HEK293 (cell line): ENCODE measurements around the gene STUB1.

Experiments used
- CTCF ChIA-PET: fragments of 350-600 bp; formaldehyde crosslinking; extraction: SDS; loops from one replicate; lab custom pipeline; 2021; ENCODE audit warnings: antibody characterized with exemption; lab: Yijun Ruan, JAX
- POLR2A ChIA-PET: fragments of 300-600 bp; formaldehyde crosslinking; extraction: SDS; loops from one replicate; lab custom pipeline; 2020; ENCODE audit warnings: antibody characterized with exemption, inconsistent platforms; lab: Yijun Ruan, JAX
- H3K27ac ChIP-seq: fragments of 200-500 bp; sonication (Bioruptor generic); 2 replicates; pipeline ENCODE4 v1.5.1; 2014; ENCODE audit warnings: low read depth, low read length, control low read depth, inconsistent platforms; ENCODE audit errors: extremely low read depth
- H3K36me3 ChIP-seq, 2 experiments: fragments of 200-500 bp in 1 of 2; sonication (Bioruptor generic) in 1 of 2; 1 replicate in 1 of 2; 2 replicates in 1 of 2; pipeline ENCODE4 v1.5.1; 2014 to 2017; ENCODE audit warnings: inconsistent platforms in 2 of 2, low read length in 2 of 2; ENCODE audit not compliant: control insufficient read depth in 2 of 2, insufficient read depth in 1 of 2
- H3K4me1 ChIP-seq: fragments of 200-500 bp; sonication (Bioruptor generic); 2 replicates; pipeline ENCODE4 v1.5.1; 2014; ENCODE audit warnings: mild to moderate bottlenecking, low read length, inconsistent platforms; ENCODE audit not compliant: control insufficient read depth, insufficient read depth
- H3K4me3 ChIP-seq: 2 replicates; pipeline ENCODE4 v1.5.1; 2011; ENCODE audit warnings: low read depth, mild to moderate bottlenecking, control low read depth, low read length, moderate library complexity
- H3K9me3 ChIP-seq: fragments of 200-500 bp; sonication (Bioruptor generic); 2 replicates; pipeline ENCODE4 v1.5.1; 2014; ENCODE audit warnings: low read depth, low read length, inconsistent platforms; ENCODE audit not compliant: control insufficient read depth, insufficient read depth
- MZF1 ChIP-seq: fragments of 450-650 bp; formaldehyde crosslinking; IDR thresholded peaks from 2 replicates; pipeline ENCODE4 v1.5.1; 2017; ENCODE audit warnings: missing biosample characterization, missing genetic modification characterization, borderline replicate concordance
- OSR2 ChIP-seq: fragments of 450-650 bp; formaldehyde crosslinking; IDR thresholded peaks from 2 replicates; pipeline ENCODE4 v1.5.1; 2016; ENCODE audit warnings: missing biosample characterization, missing genetic modification characterization
- TSHZ1 ChIP-seq: fragments of 450-650 bp; formaldehyde crosslinking; IDR thresholded peaks from 2 replicates; pipeline ENCODE4 v1.5.1; 2016; ENCODE audit warnings: missing biosample characterization, missing genetic modification characterization, borderline replicate concordance
- YY2 ChIP-seq: fragments of 450-650 bp; formaldehyde crosslinking; IDR thresholded peaks from 2 replicates; pipeline ENCODE4 v1.5.1; 2016; ENCODE audit warnings: missing biosample characterization, missing genetic modification characterization
- ZBTB1 ChIP-seq: fragments of 450-650 bp; formaldehyde crosslinking; IDR thresholded peaks from 2 replicates; pipeline ENCODE4 v1.5.1; 2016; ENCODE audit warnings: missing biosample characterization, missing genetic modification characterization
- ZIC2 ChIP-seq: fragments of 450-650 bp; formaldehyde crosslinking; IDR thresholded peaks from 2 replicates; pipeline ENCODE4 v1.5.1; 2016; ENCODE audit warnings: missing biosample characterization, missing genetic modification characterization
- ZNF133 ChIP-seq: fragments of 450-650 bp; formaldehyde crosslinking; IDR thresholded peaks from 2 replicates; pipeline ENCODE4 v1.5.1; 2016; ENCODE audit warnings: missing biosample characterization, missing genetic modification characterization
- ZNF221 ChIP-seq: fragments of 450-650 bp; formaldehyde crosslinking; IDR thresholded peaks from 2 replicates; pipeline ENCODE4 v1.5.1; 2017; ENCODE audit warnings: missing biosample characterization, missing genetic modification characterization, borderline replicate concordance
- ZNF248 ChIP-seq: fragments of 450-650 bp; formaldehyde crosslinking; IDR thresholded peaks from 2 replicates; pipeline ENCODE4 v1.5.1; 2017; ENCODE audit warnings: missing biosample characterization, missing genetic modification characterization
- ZNF335 ChIP-seq: fragments of 450-650 bp; formaldehyde crosslinking; conservative IDR thresholded peaks from 2 replicates; pipeline ENCODE4 v1.5.1; 2016; ENCODE audit warnings: missing biosample characterization, missing genetic modification characterization
- ZNF366 ChIP-seq: fragments of 450-650 bp; formaldehyde crosslinking; conservative IDR thresholded peaks from 2 replicates; pipeline ENCODE4 v1.5.1; 2016; ENCODE audit warnings: missing biosample characterization, missing genetic modification characterization
- ZNF394 ChIP-seq: fragments of 450-650 bp; formaldehyde crosslinking; IDR thresholded peaks from 2 replicates; pipeline ENCODE4 v1.5.1; 2016; ENCODE audit warnings: missing biosample characterization, missing genetic modification characterization, mild to moderate bottlenecking, moderate library complexity, borderline replicate concordance
- ZNF48 ChIP-seq: fragments of 450-650 bp; formaldehyde crosslinking; IDR thresholded peaks from 2 replicates; pipeline ENCODE4 v1.5.1; 2016; ENCODE audit warnings: missing biosample characterization, missing genetic modification characterization
- ZNF501 ChIP-seq: fragments of 450-650 bp; formaldehyde crosslinking; IDR thresholded peaks from 2 replicates; pipeline ENCODE4 v1.5.1; 2016; ENCODE audit warnings: missing biosample characterization, missing genetic modification characterization
- ZNF510 ChIP-seq: fragments of 450-650 bp; formaldehyde crosslinking; IDR thresholded peaks from 2 replicates; pipeline ENCODE4 v1.5.1; 2018; ENCODE audit warnings: mild to moderate bottlenecking, missing genetic modification characterization, missing biosample characterization; ENCODE audit not compliant: insufficient replicate concordance
- ZNF514 ChIP-seq: fragments of 450-650 bp; formaldehyde crosslinking; IDR thresholded peaks from 2 replicates; pipeline ENCODE4 v1.5.1; 2016; ENCODE audit warnings: missing biosample characterization, missing genetic modification characterization
- ZNF549 ChIP-seq: fragments of 450-650 bp; IDR thresholded peaks from 2 replicates; pipeline ENCODE4 v1.5.1; 2018; ENCODE audit warnings: missing biosample characterization, missing genetic modification characterization, mild to moderate bottlenecking, inconsistent platforms, moderate library complexity
- ZNF555 ChIP-seq: fragments of 450-650 bp; formaldehyde crosslinking; conservative IDR thresholded peaks from 2 replicates; pipeline ENCODE4 v1.5.1; 2017; ENCODE audit warnings: missing biosample characterization, mild to moderate bottlenecking, missing genetic modification characterization, inconsistent platforms
- ZNF558 ChIP-seq: fragments of 450-650 bp; formaldehyde crosslinking; IDR thresholded peaks from 2 replicates; pipeline ENCODE4 v1.5.1; 2016; ENCODE audit warnings: missing biosample characterization, missing genetic modification characterization
- ZNF600 ChIP-seq: fragments of 450-650 bp; formaldehyde crosslinking; IDR thresholded peaks from 2 replicates; pipeline ENCODE4 v1.5.1; 2016; ENCODE audit warnings: missing biosample characterization, missing genetic modification characterization
- ZNF707 ChIP-seq: fragments of 450-650 bp; formaldehyde crosslinking; IDR thresholded peaks from 2 replicates; pipeline ENCODE4 v1.5.1; 2016; ENCODE audit warnings: missing biosample characterization, missing genetic modification characterization
- ZNF791 ChIP-seq: fragments of 450-650 bp; formaldehyde crosslinking; IDR thresholded peaks from 2 replicates; pipeline ENCODE4 v1.5.1; 2016; ENCODE audit warnings: missing biosample characterization, missing genetic modification characterization
- ZNF830 ChIP-seq: fragments of 450-650 bp; IDR thresholded peaks from 2 replicates; pipeline ENCODE4 v1.5.0; 2018; ENCODE audit warnings: missing biosample characterization, missing genetic modification characterization, low read depth, mild to moderate bottlenecking, moderate library complexity
- ZSCAN30 ChIP-seq: fragments of 450-650 bp; IDR thresholded peaks from 2 replicates; pipeline ENCODE4 v1.5.1; 2018; ENCODE audit warnings: missing biosample characterization, mild to moderate bottlenecking, missing genetic modification characterization, moderate library complexity
- ZSCAN5A ChIP-seq: fragments of 450-650 bp; formaldehyde crosslinking; IDR thresholded peaks from 2 replicates; pipeline ENCODE4 v1.5.1; 2016; ENCODE audit warnings: missing biosample characterization, missing genetic modification characterization
- TF ChIP-seq, protein P1 (sequence below): fragments of 450-650 bp; formaldehyde crosslinking; IDR thresholded peaks from 2 replicates; pipeline ENCODE4 v1.5.1; 2016; ENCODE audit warnings: missing biosample characterization, missing genetic modification characterization
- TF ChIP-seq, protein P2 (sequence below): fragments of 450-650 bp; formaldehyde crosslinking; IDR thresholded peaks from 2 replicates; pipeline ENCODE4 v1.5.1; 2016; ENCODE audit warnings: missing biosample characterization, missing genetic modification characterization

The STUB1 gene

GRCh38 chr16:634996-635395, 45.2 kb upstream of the STUB1 start:
- CTCF ChIA-PET, result no interaction called here
- Histone ChIP-seq H3K27ac (peak overlapping the region; percentile 82; the same call in 1 of the 2 replicates), H3K36me3 (peaks cover 0 to 20% of the 10 kb centered on the region in 2 experiments; a peak in 1 of 3 replicates), H3K4me3 (no peak overlapping the region), H3K4me1 (peaks cover 4% of the 10 kb centered on the region; the same call in 1 of the 2 replicates), H3K9me3 (no peaks in the 10 kb centered on the region)
- POLR2A ChIA-PET, result interaction anchor here (0.6 to 2.0 kb wide), 2 partner anchors 13 to 30 kb away, joined by 3 to 9 read pairs; no protein-coding TSS in a partner anchor
- TF ChIP-seq ZBTB1 (tag by site-specific recombination), result no peak
- TF ChIP-seq ZSCAN30 (tag by site-specific recombination), result no peak
- TF ChIP-seq ZNF335 (tag by site-specific recombination), result no peak
- TF ChIP-seq ZNF394 (tag by site-specific recombination), result no peak
- no peak for TF ChIP-seq ZNF510 (tag by site-specific recombination)
- TF ChIP-seq, protein P1, sequence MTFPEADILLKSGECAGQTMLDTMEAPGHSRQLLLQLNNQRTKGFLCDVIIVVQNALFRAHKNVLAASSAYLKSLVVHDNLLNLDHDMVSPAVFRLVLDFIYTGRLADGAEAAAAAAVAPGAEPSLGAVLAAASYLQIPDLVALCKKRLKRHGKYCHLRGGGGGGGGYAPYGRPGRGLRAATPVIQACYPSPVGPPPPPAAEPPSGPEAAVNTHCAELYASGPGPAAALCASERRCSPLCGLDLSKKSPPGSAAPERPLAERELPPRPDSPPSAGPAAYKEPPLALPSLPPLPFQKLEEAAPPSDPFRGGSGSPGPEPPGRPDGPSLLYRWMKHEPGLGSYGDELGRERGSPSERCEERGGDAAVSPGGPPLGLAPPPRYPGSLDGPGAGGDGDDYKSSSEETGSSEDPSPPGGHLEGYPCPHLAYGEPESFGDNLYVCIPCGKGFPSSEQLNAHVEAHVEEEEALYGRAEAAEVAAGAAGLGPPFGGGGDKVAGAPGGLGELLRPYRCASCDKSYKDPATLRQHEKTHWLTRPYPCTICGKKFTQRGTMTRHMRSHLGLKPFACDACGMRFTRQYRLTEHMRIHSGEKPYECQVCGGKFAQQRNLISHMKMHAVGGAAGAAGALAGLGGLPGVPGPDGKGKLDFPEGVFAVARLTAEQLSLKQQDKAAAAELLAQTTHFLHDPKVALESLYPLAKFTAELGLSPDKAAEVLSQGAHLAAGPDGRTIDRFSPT, result peak; percentile 57; the same call in 1 of the 2 replicates
- TF ChIP-seq, protein P2, sequence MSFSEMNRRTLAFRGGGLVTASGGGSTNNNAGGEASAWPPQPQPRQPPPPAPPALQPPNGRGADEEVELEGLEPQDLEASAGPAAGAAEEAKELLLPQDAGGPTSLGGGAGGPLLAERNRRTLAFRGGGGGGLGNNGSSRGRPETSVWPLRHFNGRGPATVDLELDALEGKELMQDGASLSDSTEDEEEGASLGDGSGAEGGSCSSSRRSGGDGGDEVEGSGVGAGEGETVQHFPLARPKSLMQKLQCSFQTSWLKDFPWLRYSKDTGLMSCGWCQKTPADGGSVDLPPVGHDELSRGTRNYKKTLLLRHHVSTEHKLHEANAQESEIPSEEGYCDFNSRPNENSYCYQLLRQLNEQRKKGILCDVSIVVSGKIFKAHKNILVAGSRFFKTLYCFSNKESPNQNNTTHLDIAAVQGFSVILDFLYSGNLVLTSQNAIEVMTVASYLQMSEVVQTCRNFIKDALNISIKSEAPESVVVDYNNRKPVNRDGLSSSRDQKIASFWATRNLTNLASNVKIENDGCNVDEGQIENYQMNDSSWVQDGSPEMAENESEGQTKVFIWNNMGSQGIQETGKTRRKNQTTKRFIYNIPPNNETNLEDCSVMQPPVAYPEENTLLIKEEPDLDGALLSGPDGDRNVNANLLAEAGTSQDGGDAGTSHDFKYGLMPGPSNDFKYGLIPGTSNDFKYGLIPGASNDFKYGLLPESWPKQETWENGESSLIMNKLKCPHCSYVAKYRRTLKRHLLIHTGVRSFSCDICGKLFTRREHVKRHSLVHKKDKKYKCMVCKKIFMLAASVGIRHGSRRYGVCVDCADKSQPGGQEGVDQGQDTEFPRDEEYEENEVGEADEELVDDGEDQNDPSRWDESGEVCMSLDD (tag by site-specific recombination), result no peak
- no peak for TF ChIP-seq ZNF549 (tag by site-specific recombination)
- no peak for TF ChIP-seq ZNF501 (tag by site-specific recombination)
- no peak for TF ChIP-seq ZNF791 (tag by site-specific recombination)
- no peak for TF ChIP-seq ZSCAN5A
- no peak for TF ChIP-seq ZNF133 (tag by site-specific recombination)
- no peak for TF ChIP-seq MZF1
- TF ChIP-seq ZNF555 (tag by site-specific recombination), result no peak
- TF ChIP-seq YY2 (tag by site-specific recombination), result no peak
- TF ChIP-seq ZNF707, result no peak
- TF ChIP-seq ZNF558 (tag by site-specific recombination), result no peak
- no peak for TF ChIP-seq TSHZ1 (tag by site-specific recombination)
- no peak for TF ChIP-seq ZNF366 (tag by site-specific recombination)
- TF ChIP-seq ZNF48 (tag by site-specific recombination), result no peak
- peak; percentile 56 for TF ChIP-seq ZIC2
- TF ChIP-seq ZNF248 (tag by site-specific recombination), result no peak
- no peak for TF ChIP-seq ZNF221 (tag by site-specific recombination)
- no peak for TF ChIP-seq OSR2 (tag by site-specific recombination)
- no peak for TF ChIP-seq ZNF514 (tag by site-specific recombination)
- no peak for TF ChIP-seq ZNF600 (tag by site-specific recombination)
- no peak for TF ChIP-seq ZNF830 (tag by site-specific recombination)
